Loucy (cell line): ENCODE results near the gene AGBL3.

Experiments used
- EZH2phosphoT487 ChIP-seq: fragments of 200-600 bp; IDR thresholded peaks from 2 replicates; pipeline ENCODE4 v1.6.1; 2018; ENCODE audit warnings: antibody characterized with exemption, mild to moderate bottlenecking, moderate library complexity, borderline replicate concordance
- TF ChIP-seq, protein P1 (sequence below): fragments of 200-600 bp; sonication (generic); conservative IDR thresholded peaks from 2 replicates; pipeline ENCODE4 v1.5.1; 2014; ENCODE audit warnings: mild to moderate bottlenecking, antibody characterized with exemption, low read length

DNA sequence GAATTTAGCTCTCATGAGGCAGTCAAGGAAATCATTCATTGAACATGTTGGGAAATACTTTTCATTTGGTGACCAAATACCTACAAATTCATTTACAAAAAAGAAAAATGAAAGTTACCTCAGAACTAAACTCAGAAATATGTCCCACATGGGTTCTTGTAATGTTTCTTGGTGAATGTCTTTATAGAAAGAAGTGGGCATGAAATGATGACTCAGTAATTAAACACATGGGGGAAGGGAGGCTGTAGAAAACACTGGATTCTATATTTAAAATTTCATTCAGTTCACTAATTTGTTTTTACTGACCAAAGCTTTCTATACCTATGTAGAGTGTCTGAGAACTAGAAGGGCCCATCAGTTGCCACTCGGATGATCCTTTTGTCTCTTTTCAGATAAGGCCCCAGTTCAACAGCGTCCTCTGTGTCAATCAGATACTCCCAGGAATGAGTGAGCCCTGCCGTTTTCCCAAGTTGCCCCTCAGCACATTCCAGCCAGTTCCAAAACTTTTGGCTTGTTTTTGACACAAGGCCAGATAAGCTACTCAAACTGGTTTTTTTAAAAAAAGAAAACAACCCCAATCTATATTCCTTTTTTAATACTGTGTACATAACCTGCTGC, 49.3 kb upstream of the AGBL3 start:
- TF ChIP-seq, protein P1, sequence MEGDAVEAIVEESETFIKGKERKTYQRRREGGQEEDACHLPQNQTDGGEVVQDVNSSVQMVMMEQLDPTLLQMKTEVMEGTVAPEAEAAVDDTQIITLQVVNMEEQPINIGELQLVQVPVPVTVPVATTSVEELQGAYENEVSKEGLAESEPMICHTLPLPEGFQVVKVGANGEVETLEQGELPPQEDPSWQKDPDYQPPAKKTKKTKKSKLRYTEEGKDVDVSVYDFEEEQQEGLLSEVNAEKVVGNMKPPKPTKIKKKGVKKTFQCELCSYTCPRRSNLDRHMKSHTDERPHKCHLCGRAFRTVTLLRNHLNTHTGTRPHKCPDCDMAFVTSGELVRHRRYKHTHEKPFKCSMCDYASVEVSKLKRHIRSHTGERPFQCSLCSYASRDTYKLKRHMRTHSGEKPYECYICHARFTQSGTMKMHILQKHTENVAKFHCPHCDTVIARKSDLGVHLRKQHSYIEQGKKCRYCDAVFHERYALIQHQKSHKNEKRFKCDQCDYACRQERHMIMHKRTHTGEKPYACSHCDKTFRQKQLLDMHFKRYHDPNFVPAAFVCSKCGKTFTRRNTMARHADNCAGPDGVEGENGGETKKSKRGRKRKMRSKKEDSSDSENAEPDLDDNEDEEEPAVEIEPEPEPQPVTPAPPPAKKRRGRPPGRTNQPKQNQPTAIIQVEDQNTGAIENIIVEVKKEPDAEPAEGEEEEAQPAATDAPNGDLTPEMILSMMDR: no peak
- no peak for TF ChIP-seq EZH2phosphoT487
